SK-N-SH treated with all-trans-retinoic acid at 6 μM for 48 hours (cell line): Measurements from ENCODE around the gene STK38L.

Source experiments
- ARNTL ChIP-seq: fragments of 450-650 bp; formaldehyde crosslinking; IDR thresholded peaks from 2 replicates; pipeline ENCODE4 v1.5.0; 2020; ENCODE audit warnings: low read depth, mild to moderate bottlenecking, moderate library complexity, borderline replicate concordance
- ISL1 ChIP-seq: fragments of 250-450 bp; sonication (Bioruptor Pico); IDR thresholded peaks from 2 replicates; pipeline ENCODE4 v2.1.2; 2022; ENCODE audit warnings: mild to moderate bottlenecking, moderate library complexity
- TCF4 ChIP-seq: fragments of 250-450 bp; sonication (Bioruptor Pico); IDR thresholded peaks from 2 replicates; pipeline ENCODE4 v1.8.0; 2021; ENCODE audit warnings: mild to moderate bottlenecking, moderate library complexity, borderline replicate concordance
- ZFP3 ChIP-seq: fragments of 250-450 bp; sonication (Bioruptor Pico); IDR thresholded peaks from 2 replicates; pipeline ENCODE4 v1.5.0; 2020; ENCODE audit warnings: mild to moderate bottlenecking, moderate library complexity
- TF ChIP-seq, protein P1 (sequence below): fragments of 250-450 bp; sonication (Bioruptor Pico); IDR thresholded peaks from 2 replicates; pipeline ENCODE4 v1.8.0; 2020; ENCODE audit warnings: mild to moderate bottlenecking, moderate library complexity, borderline replicate concordance
- TF ChIP-seq, protein P2 (sequence below): fragments of 250-450 bp; sonication (Bioruptor Pico); IDR thresholded peaks from 2 replicates; pipeline ENCODE4 v1.8.0; 2021; ENCODE audit warnings: low read depth, mild to moderate bottlenecking, moderate library complexity, borderline replicate concordance

DNA sequence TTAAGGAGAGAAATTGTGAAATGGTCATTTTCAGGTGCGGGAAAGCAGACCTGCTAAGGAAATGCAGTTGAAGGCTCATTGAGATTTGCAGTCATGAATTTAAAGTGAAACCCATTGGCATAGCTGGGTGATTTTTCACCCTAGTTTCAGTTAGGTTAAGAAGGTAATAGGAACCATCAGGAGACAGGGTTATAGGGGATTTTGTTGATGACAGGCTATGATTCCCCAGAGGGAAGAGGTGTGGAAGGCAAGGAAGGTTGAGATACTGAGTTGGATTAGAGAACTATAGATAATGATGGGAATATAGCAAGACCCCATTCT is 65.9 kb downstream of the STK38L start:
- TF ChIP-seq, protein P1, sequence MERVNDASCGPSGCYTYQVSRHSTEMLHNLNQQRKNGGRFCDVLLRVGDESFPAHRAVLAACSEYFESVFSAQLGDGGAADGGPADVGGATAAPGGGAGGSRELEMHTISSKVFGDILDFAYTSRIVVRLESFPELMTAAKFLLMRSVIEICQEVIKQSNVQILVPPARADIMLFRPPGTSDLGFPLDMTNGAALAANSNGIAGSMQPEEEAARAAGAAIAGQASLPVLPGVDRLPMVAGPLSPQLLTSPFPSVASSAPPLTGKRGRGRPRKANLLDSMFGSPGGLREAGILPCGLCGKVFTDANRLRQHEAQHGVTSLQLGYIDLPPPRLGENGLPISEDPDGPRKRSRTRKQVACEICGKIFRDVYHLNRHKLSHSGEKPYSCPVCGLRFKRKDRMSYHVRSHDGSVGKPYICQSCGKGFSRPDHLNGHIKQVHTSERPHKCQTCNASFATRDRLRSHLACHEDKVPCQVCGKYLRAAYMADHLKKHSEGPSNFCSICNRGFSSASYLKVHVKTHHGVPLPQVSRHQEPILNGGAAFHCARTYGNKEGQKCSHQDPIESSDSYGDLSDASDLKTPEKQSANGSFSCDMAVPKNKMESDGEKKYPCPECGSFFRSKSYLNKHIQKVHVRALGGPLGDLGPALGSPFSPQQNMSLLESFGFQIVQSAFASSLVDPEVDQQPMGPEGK (CRISPR knock-in tag), result no peak
- TF ChIP-seq ZFP3 (CRISPR knock-in tag) (no peak), ARNTL (no peak), ISL1 (CRISPR knock-in tag) (no peak), TCF4 (no peak)
- TF ChIP-seq, protein P2, sequence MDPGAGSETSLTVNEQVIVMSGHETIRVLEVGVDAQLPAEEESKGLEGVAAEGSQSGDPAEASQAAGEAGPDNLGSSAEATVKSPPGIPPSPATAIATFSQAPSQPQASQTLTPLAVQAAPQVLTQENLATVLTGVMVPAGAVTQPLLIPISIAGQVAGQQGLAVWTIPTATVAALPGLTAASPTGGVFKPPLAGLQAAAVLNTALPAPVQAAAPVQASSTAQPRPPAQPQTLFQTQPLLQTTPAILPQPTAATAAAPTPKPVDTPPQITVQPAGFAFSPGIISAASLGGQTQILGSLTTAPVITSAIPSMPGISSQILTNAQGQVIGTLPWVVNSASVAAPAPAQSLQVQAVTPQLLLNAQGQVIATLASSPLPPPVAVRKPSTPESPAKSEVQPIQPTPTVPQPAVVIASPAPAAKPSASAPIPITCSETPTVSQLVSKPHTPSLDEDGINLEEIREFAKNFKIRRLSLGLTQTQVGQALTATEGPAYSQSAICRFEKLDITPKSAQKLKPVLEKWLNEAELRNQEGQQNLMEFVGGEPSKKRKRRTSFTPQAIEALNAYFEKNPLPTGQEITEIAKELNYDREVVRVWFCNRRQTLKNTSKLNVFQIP, result no peak
